T-cell (primary cell): Measurements from ENCODE around the gene ACTR1B. TPM values are rescaled to one million over a fixed set of nuclear protein-coding genes. Genes with fewer than 3 reads are reported as not detected.
A peak's percentile ranks its signal among the peaks of the same experiment; 100 is the strongest.
"Not testable (repeated sequence)": the region's sequence is repeated elsewhere in the genome, so short reads cannot be mapped to it uniquely, and the experiment has no call there.

Experiments
- ATAC-seq, 4 experiments: fragments of 200-7000 bp in 3 of 4; fragments of 150-1000 bp in 1 of 4; cut with Tn5 transposase; replicated peaks in 1 of 4; 1 replicate in 3 of 4; 2 replicates in 1 of 4; pipeline ENCODE4 v1.10.0; 2021; ENCODE audit warnings: moderate library complexity in 3 of 4, mild to moderate bottlenecking in 2 of 4, moderate number of reproducible peaks in 1 of 4
- CTCF ChIA-PET, 2 donors: fragments of 300-600 bp; sonication (Branson Sonifier 250); formaldehyde crosslinking; loops; one replicate each; lab custom pipeline; 2022; ENCODE audit warnings: antibody characterized with exemption in 2 of 2; lab: Charles Lee
- POLR2A ChIA-PET, 2 donors: fragments of 300-600 bp; sonication (Branson Sonifier 250); formaldehyde crosslinking; loops; one replicate each; lab custom pipeline; 2022; ENCODE audit warnings: antibody characterized with exemption in 2 of 2; lab: Charles Lee
- DNase-seq, 35 experiments: peaks; one replicate each; pipeline versions ENCODE4 v3.0.0 to v3.0.0-alpha.2; 2013 to 2023
- H3K27ac ChIP-seq: one replicate; pipeline ENCODE4 v1.5.1; 2013; ENCODE audit warnings: low read length
- H3K27me3 ChIP-seq, 2 experiments: replicated peaks in 1 of 2; 1 replicate in 1 of 2; 2 replicates in 1 of 2; pipeline versions ENCODE4 v1.6.1 to v1.7.0; 2013; ENCODE audit warnings: low read length in 1 of 2, mixed read lengths in 1 of 2; ENCODE audit not compliant: control insufficient read depth in 2 of 2, insufficient read depth in 2 of 2; ENCODE audit errors: extremely low read depth in 1 of 2
- H3K36me3 ChIP-seq, 2 donors: 1 replicate in 1 of 2; 2 replicates in 1 of 2; pipeline versions ENCODE4 v1.6.1 to v1.7.0; 2013; ENCODE audit warnings: low read length in 1 of 2; ENCODE audit not compliant: control insufficient read depth in 2 of 2, insufficient read depth in 1 of 2; ENCODE audit errors: extremely low read depth in 1 of 2
- H3K4me1 ChIP-seq, 2 experiments: 1 replicate in 1 of 2; 2 replicates in 1 of 2; pipeline versions ENCODE4 v1.6.1 to v1.7.0; 2013; ENCODE audit warnings: low read length in 2 of 2, mixed read lengths in 1 of 2; ENCODE audit not compliant: insufficient read depth in 2 of 2, control insufficient read depth in 1 of 2; ENCODE audit errors: extremely low read depth in 1 of 2
- H3K4me3 ChIP-seq, 2 donors: 1 replicate in 1 of 2; 2 replicates in 1 of 2; pipeline versions ENCODE4 v1.5.1 to v1.7.0; 2013; ENCODE audit warnings: mild to moderate bottlenecking in 2 of 2, low read length in 1 of 2, moderate library complexity in 1 of 2; ENCODE audit not compliant: control insufficient read depth in 1 of 2; ENCODE audit errors: extremely low read depth in 1 of 2
- H3K9me3 ChIP-seq: 2 replicates; pipeline ENCODE4 v1.7.0; 2013
- H3K27ac Mint-ChIP-seq, 2 donors: one replicate each; pipeline ENCODE4 v1.8.0; 2020 to 2021; ENCODE audit warnings: mild to moderate bottlenecking in 2 of 2, mixed read lengths in 2 of 2
- H3K27me3 Mint-ChIP-seq, 2 donors: one replicate each; pipeline ENCODE4 v1.8.0; 2021 to 2022; ENCODE audit warnings: mixed read lengths in 2 of 2
- H3K36me3 Mint-ChIP-seq: one replicate; pipeline ENCODE4 v1.8.0; 2021; ENCODE audit warnings: mixed read lengths
- H3K4me1 Mint-ChIP-seq, 3 donors: one replicate each; pipeline ENCODE4 v1.8.0; 2020 to 2022; ENCODE audit warnings: mixed read lengths in 3 of 3, mild to moderate bottlenecking in 1 of 3
- H3K4me3 Mint-ChIP-seq, 3 donors: one replicate each; pipeline ENCODE4 v1.8.0; 2020 to 2022; ENCODE audit warnings: mild to moderate bottlenecking in 3 of 3, mixed read lengths in 3 of 3, moderate library complexity in 3 of 3
- H3K9me3 Mint-ChIP-seq, 3 donors: one replicate each; pipeline ENCODE4 v1.8.0; 2020 to 2022; ENCODE audit warnings: mixed read lengths in 3 of 3
- WGBS: methylation state at CpG from one replicate; pipeline ENCODE4 v1.1.5; 2013; ENCODE audit warnings: missing lambda C conversion rate; ENCODE audit not compliant: insufficient coverage; 5-methylcytosine and 5-hydroxymethylcytosine counted together
- total RNA-seq, 35 experiments: library from RNA in 6 of 35; stranded (reverse) in 6 of 35; fragments of 120-200 nt in 1 of 35; gene quantifications; one replicate each; pipeline versions ENCODE4 v1.2.1 to v1.2.4 and lab custom pipeline; 2013 to 2026

ACTR1B gene
- total RNA-seq, 5 donors from 2014 or later (not counting 1 experiment from before 2014, with no cell fraction given): 86.3 to 124 (median 101) TPM

DNA sequence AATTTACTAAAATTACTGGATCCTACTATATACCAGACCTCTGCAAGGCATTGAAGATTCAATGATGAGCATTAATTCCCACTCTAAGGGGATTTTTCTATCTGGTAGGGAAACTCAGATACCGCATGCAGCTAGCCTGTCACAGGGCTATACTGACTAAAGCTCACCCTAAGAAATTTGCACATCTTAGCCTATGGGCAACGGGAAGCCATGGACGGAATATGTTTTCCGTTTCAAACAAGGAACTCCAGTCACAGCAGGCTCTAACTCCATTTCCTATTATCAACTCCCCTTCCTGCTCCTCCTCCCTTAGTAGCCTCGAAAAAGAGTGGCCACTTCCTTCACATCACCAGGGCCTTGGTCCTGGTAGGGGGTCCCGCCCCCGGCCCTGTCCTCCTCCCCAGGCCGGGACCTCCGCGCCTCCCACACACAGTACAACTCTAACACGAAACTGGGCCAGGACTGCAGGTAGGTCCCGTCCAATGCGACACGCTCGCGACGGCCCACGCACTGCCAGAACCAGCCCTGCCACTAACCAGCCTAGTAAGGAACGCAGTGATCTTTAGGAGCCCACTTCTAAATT, 18.6 kb downstream of the ACTR1B start:
- ChIA-PET POLR2A (interaction anchor here (0.5 to 2.6 kb wide), 4 partner anchors 10 to 19 kb away, joined by 3 to 45 read pairs (median 4); partner anchors contain the start of gene ACTR1B (in 2 of the 2)), CTCF (interaction anchor here in 1 of 2 donors (0.9 to 4.2 kb wide), 7 partner anchors 16 to 55 kb away, joined by 3 to 38 read pairs (median 6); partner anchors contain the start of gene ACTR1B)
- peak overlapping the region; percentile 90 to 93 (median 93) for H3K4me3 Mint-ChIP-seq
- H3K9me3 Mint-ChIP-seq: no peaks in the 10 kb centered on the region
- H3K4me3 ChIP-seq: peak overlapping the region; percentile 81 to 93
- no peaks in the 10 kb centered on the region for H3K27me3 ChIP-seq
- peak in 1 of 35 experiments; percentile 41 for DNase-seq
- WGBS: 11% methylated on average over 18 of the region's 19 CpGs
- no peaks in the 10 kb centered on the region for H3K9me3 ChIP-seq
- peak overlapping the region; percentile 76 for H3K27ac ChIP-seq
- H3K27me3 Mint-ChIP-seq: no peaks in the 10 kb centered on the region
- ATAC-seq: peak; percentile 39 to 54 (median 48)
- H3K27ac Mint-ChIP-seq: peak overlapping the region; percentile 98
- peaks cover 8 to 27% of the 10 kb centered on the region in 2 donors for H3K36me3 ChIP-seq
- H3K36me3 Mint-ChIP-seq: peaks cover 26% of the 10 kb centered on the region
- H3K4me1 Mint-ChIP-seq: peaks cover 20 to 33% (median 24%) of the 10 kb centered on the region in 3 donors
- H3K4me1 ChIP-seq: peaks cover 5 to 24% of the 10 kb centered on the region in 2 experiments

DNA sequence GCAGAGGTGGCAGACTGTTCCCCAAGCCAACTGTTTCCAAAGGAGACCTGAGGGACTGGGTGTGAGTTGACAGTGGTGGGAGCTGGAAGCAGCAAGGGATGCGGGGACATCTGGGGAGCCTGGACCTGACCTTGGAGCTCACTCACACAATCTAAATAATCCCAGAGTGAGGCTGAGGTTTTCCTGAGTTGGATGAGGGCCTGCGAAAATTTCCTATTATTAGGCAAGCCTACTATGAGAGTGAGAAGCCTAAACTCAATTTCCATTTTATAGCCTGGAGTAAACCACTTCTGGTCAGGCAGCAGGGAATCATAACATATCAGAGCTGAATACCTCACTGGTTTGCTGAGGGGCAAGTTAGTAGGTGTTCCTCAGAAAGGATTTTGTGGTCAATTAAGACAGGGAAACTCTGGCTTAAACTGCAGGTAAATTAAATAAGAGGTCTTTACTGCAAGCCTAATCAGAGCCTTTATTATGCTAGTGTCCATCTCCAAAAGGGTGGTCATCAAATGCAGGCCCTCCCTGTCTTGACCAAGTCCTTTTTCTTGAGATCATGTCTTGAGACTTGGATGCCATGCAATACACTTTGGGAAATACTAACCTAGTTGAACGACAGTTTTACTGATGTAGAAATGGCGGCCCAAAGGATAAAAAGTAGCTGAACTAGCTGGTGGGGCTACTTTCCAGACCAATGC, 19.7 kb downstream of the ACTR1B start:
- H3K4me3 ChIP-seq: no peak overlapping the region
- peaks cover 20% of the 10 kb centered on the region for H3K36me3 Mint-ChIP-seq
- CTCF ChIA-PET: interaction anchor here in 1 of 2 donors (4.2 kb wide), 1 partner anchor 20 kb away, joined by 38 read pairs; the partner anchor contains the start of gene ACTR1B
- peaks cover 2 to 21% of the 10 kb centered on the region in 2 donors for H3K36me3 ChIP-seq
- no peaks in the 10 kb centered on the region for H3K9me3 ChIP-seq
- H3K27me3 ChIP-seq: no peaks in the 10 kb centered on the region
- H3K4me3 Mint-ChIP-seq: no peak overlapping the region
- ATAC-seq: no peak
- peaks cover 6% of the 10 kb centered on the region in 2 donors for H3K27me3 Mint-ChIP-seq
- no peaks in the 10 kb centered on the region for H3K9me3 Mint-ChIP-seq
- WGBS: 100% methylated on average over 1 of the region's 4 CpGs
- peaks cover 5 to 24% of the 10 kb centered on the region in 2 experiments for H3K4me1 ChIP-seq
- DNase-seq: peak in 1 of 35 experiments; percentile 1
- POLR2A ChIA-PET: no interaction called here
- peaks cover 20 to 27% (median 24%) of the 10 kb centered on the region in 3 donors for H3K4me1 Mint-ChIP-seq
- no peak overlapping the region for H3K27ac ChIP-seq
- H3K27ac Mint-ChIP-seq: no peak overlapping the region

DNA sequence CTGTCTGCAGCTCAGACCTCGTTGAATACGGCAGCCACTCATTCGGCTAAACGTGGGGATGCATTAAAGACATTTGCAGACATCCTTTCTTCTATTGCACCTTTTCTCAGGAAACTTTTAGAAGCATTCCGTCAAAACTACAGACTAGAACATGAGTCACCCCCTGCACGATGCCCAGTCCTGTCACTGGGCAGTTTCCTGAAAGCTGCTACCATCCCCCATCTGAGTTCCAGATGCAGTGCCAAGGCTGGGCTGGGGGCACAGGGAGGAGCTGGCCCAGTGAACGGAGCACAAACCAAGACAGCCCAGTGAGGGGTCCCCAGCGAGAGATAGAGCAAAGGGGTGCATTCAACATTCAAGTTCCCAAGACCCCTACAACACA, 37.8 kb downstream of the ACTR1B start:
- H3K27ac Mint-ChIP-seq, DNase-seq, H3K36me3 ChIP-seq, POLR2A ChIA-PET, H3K4me3 Mint-ChIP-seq, H3K36me3 Mint-ChIP-seq, H3K27ac ChIP-seq, H3K4me1 ChIP-seq, H3K27me3 ChIP-seq, H3K27me3 Mint-ChIP-seq, H3K4me3 ChIP-seq, H3K4me1 Mint-ChIP-seq, H3K9me3 ChIP-seq, ATAC-seq, CTCF ChIA-PET, H3K9me3 Mint-ChIP-seq: not testable (repeated sequence)
- WGBS: 60% methylated on average over 2 of the region's 8 CpGs

DNA sequence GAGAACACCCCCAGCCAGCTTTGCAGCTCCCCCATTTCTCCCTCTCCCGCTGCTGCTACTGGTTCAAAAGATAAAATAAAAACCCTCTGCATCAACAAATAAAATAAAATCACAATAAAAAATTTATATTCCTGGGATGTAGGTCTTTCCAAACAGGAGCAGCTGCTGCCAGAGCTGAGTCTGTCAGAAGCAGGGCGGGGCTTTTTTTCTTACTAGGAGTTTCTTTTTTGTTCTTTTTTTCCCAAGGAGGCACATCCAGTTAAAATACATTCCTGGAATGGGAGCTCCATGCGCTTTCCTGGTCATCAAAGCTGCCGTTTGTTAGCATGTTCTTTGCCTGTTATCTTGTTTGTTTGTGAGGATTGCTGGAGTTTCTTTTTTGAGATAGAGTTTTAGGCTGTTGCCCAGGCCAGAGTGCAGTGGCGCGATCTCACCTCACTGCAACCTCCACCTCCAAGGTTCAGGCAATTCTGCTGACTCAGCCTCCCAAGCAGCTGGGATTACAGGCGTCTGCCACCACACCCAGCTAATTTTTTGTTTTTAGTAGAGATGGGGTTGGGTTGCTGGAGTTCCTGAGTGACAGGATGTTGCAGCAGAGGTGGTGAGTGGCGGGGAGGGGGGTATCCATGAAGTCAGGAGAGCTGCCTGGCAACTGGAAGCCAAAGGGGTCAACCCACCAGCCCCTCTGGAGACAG, 38.3 kb downstream of the ACTR1B start:
- WGBS: 0% methylated on average over 1 of the region's 8 CpGs
- ATAC-seq, POLR2A ChIA-PET, H3K27ac Mint-ChIP-seq, H3K36me3 ChIP-seq, H3K9me3 ChIP-seq, CTCF ChIA-PET, H3K4me3 Mint-ChIP-seq, H3K27me3 ChIP-seq, H3K4me3 ChIP-seq, H3K4me1 ChIP-seq, H3K36me3 Mint-ChIP-seq, DNase-seq, H3K4me1 Mint-ChIP-seq, H3K9me3 Mint-ChIP-seq, H3K27ac ChIP-seq, H3K27me3 Mint-ChIP-seq: not testable (repeated sequence)

DNA sequence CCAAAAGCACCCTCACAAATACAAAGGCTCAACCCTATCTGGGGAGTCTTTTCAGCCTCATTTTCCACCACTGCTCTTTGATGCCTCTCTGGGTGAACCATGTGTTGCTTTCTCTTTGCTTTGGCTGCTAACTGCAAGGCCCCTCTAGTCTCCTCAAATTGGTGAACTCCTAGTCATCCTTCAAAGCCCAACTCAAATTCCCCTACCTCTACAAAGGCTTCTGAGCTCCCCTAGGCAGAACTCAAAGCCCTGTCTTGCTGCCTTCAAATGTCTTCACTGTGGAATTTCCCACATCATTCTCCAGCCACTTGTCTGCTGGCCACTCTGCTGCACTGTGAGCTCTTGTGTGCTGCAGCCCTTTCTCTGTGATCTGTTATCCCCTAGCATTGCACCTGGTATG, 40.9 kb downstream of the ACTR1B start:
- DNase-seq, ATAC-seq, H3K27ac Mint-ChIP-seq, H3K9me3 Mint-ChIP-seq, POLR2A ChIA-PET, H3K9me3 ChIP-seq, H3K4me1 ChIP-seq, H3K27ac ChIP-seq, H3K27me3 Mint-ChIP-seq, H3K27me3 ChIP-seq, CTCF ChIA-PET, H3K4me3 Mint-ChIP-seq, H3K4me1 Mint-ChIP-seq, H3K36me3 Mint-ChIP-seq, H3K4me3 ChIP-seq, H3K36me3 ChIP-seq: not testable (repeated sequence)

DNA sequence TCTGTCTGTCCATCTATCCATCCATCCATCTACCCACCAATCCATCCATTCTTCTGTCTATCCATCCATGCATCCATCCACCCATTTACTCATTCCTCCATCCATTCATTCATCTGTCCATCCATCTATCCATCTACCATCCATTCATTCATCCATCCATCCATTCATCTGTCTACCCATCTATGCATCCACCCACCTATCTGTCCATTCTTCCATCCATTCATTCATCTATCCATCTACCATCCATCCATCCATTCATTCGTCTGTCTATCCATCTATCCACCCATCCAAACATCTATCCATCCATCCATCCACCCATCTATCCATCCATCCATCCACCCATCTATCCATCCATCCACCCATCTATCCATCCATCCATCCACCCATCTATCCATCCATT, 43.4 kb downstream of the ACTR1B start:
- H3K27me3 ChIP-seq, POLR2A ChIA-PET, ATAC-seq, H3K4me1 Mint-ChIP-seq, H3K27ac Mint-ChIP-seq, H3K27ac ChIP-seq, H3K9me3 Mint-ChIP-seq, H3K4me3 ChIP-seq, H3K27me3 Mint-ChIP-seq, CTCF ChIA-PET, H3K9me3 ChIP-seq, H3K36me3 Mint-ChIP-seq, H3K36me3 ChIP-seq, DNase-seq, H3K4me3 Mint-ChIP-seq, H3K4me1 ChIP-seq: not testable (repeated sequence)
- 39% methylated on average over 1 of the region's 1 CpG for WGBS
